OCI-LY1 (cell line): ENCODE results near the gene CLCNKB.

Source experiments
- CTCF ChIP-seq: fragments of 200-600 bp; sonication (generic), shearing (Covaris generic); IDR thresholded peaks from 2 replicates; pipeline ENCODE4 v1.5.1; 2017; ENCODE audit warnings: mild to moderate bottlenecking, antibody characterized with exemption, low read length, moderate library complexity, mixed read lengths
- EZH2 ChIP-seq: fragments of 200-600 bp; sonication (generic), shearing (Covaris generic); IDR thresholded peaks from 2 replicates; pipeline ENCODE4 v1.8.0; 2017; ENCODE audit warnings: borderline replicate concordance, mixed run types, mild to moderate bottlenecking, antibody characterized with exemption, low read length, moderate library complexity, mixed read lengths

- TF ChIP-seq CTCF = peak; percentile 85
- no peak for TF ChIP-seq EZH2
Measured at GRCh38 chr1:16082283-16083038, 38.9 kb downstream of the CLCNKB start.
